CD8-positive, alpha-beta memory T cell (primary cell): ENCODE results near the gene PNPLA2. TPM values are rescaled to one million over a fixed set of nuclear protein-coding genes. Genes with fewer than 3 reads are reported as not detected.

Experiments
- CTCF ChIA-PET: fragments of 350-600 bp; sonication (Branson Sonifier 250); formaldehyde crosslinking; loops from one replicate; lab custom pipeline; 2021; ENCODE audit warnings: antibody characterized with exemption; lab: Charles Lee
- POLR2A ChIA-PET: fragments of 350-600 bp; sonication (Branson Sonifier 250); formaldehyde crosslinking; loops from one replicate; lab custom pipeline; 2021; ENCODE audit warnings: antibody characterized with exemption; lab: Charles Lee
- DNase-seq, 5 donors: peaks; one replicate each; pipeline versions ENCODE4 v3.0.0 to v3.0.0-alpha.2; 2020 to 2022; ENCODE audit warnings: mixed read lengths in 1 of 5
- H3K27ac ChIP-seq: one replicate; pipeline ENCODE4 v1.7.0; 2013; ENCODE audit warnings: low read depth, mild to moderate bottlenecking, low read length, moderate library complexity
- H3K27me3 ChIP-seq: 2 replicates; pipeline ENCODE4 v1.7.0; 2013; ENCODE audit warnings: low read length, mild to moderate bottlenecking; ENCODE audit not compliant: insufficient read depth, poor library complexity, severe bottlenecking
- H3K36me3 ChIP-seq: 2 replicates; pipeline ENCODE4 v1.7.0; 2013; ENCODE audit warnings: mild to moderate bottlenecking, low read length, moderate library complexity; ENCODE audit not compliant: insufficient read depth
- H3K4me1 ChIP-seq: 2 replicates; pipeline ENCODE4 v1.7.0; 2013; ENCODE audit warnings: mild to moderate bottlenecking, low read length, moderate library complexity; ENCODE audit not compliant: insufficient read depth
- H3K4me3 ChIP-seq: 2 replicates; pipeline ENCODE4 v1.7.0; 2013; ENCODE audit warnings: mild to moderate bottlenecking, low read length
- H3K9me3 ChIP-seq: 2 replicates; pipeline ENCODE4 v1.7.0; 2013; ENCODE audit warnings: mild to moderate bottlenecking, low read length
- H3K27ac Mint-ChIP-seq, 8 donors: one replicate each; pipeline ENCODE4 v1.8.0; 2020 to 2021; ENCODE audit warnings: mixed read lengths in 8 of 8, mild to moderate bottlenecking in 6 of 8, inconsistent platforms in 3 of 8, moderate library complexity in 3 of 8
- H3K27me3 Mint-ChIP-seq, 2 donors: one replicate each; pipeline ENCODE4 v1.8.0; 2020 to 2021; ENCODE audit warnings: mixed read lengths in 2 of 2, mild to moderate bottlenecking in 1 of 2, moderate library complexity in 1 of 2
- H3K36me3 Mint-ChIP-seq, 3 donors: one replicate each; pipeline ENCODE4 v1.8.0; 2020 to 2021; ENCODE audit warnings: mixed read lengths in 3 of 3, inconsistent platforms in 1 of 3, mild to moderate bottlenecking in 1 of 3
- H3K4me1 Mint-ChIP-seq, 3 donors: one replicate each; pipeline ENCODE4 v1.8.0; 2020 to 2021; ENCODE audit warnings: mixed read lengths in 3 of 3, inconsistent platforms in 1 of 3, mild to moderate bottlenecking in 1 of 3
- H3K4me3 Mint-ChIP-seq, 7 donors: one replicate each; pipeline ENCODE4 v1.8.0; 2020 to 2021; ENCODE audit warnings: mixed read lengths in 7 of 7, mild to moderate bottlenecking in 6 of 7, moderate library complexity in 4 of 7, inconsistent platforms in 2 of 7
- H3K9me3 Mint-ChIP-seq, 5 donors: one replicate each; pipeline ENCODE4 v1.8.0; 2020 to 2022; ENCODE audit warnings: mixed read lengths in 5 of 5, mild to moderate bottlenecking in 3 of 5, moderate library complexity in 2 of 5, inconsistent platforms in 1 of 5
- polyA plus RNA-seq: library from polyadenylated mRNA; unstranded; fragments of 300-500 nt; fragmentation: Illumina TruSeq; gene quantifications from one replicate; pipeline ENCODE4 v1.2.3, GENCODE V29; 2021
- total RNA-seq, 2 experiments: library from RNA; stranded (reverse); gene quantifications; one replicate each; pipeline ENCODE4 v1.2.3, GENCODE V29; 2021

The PNPLA2 gene
- total and polyA plus RNA-seq, 3 experiments from 2014 or later, result 41.5 to 53.0 (median 49.8) TPM

- POLR2A ChIA-PET, result interaction anchor here (0.7 to 1.3 kb wide), 2 partner anchors 9 to 17 kb away, joined by 3 to 6 read pairs; partner anchors contain the start of genes POLR2L and TSPAN4
- H3K4me3 Mint-ChIP-seq, result peak overlapping the region; percentile 41 to 87 (median 72)
- peaks cover 35% of the 10 kb centered on the region for H3K4me1 ChIP-seq
- no peaks in the 10 kb centered on the region for H3K9me3 ChIP-seq
- no peaks in the 10 kb centered on the region for H3K9me3 Mint-ChIP-seq
- H3K4me1 Mint-ChIP-seq, result peaks cover 0 to 56% (median 10%) of the 10 kb centered on the region in 3 donors
- H3K36me3 Mint-ChIP-seq, result peaks cover 0 to 15% (median 0%) of the 10 kb centered on the region in 3 donors
- H3K4me3 ChIP-seq, result no peak overlapping the region
- peaks cover 0 to 9% of the 10 kb centered on the region in 2 donors for H3K27me3 Mint-ChIP-seq
- no peak for DNase-seq
- H3K27ac ChIP-seq, result peak overlapping the region; percentile 59
- peak overlapping the region in 5 of 8 donors; percentile 38 to 84 (median 47) for H3K27ac Mint-ChIP-seq
- H3K36me3 ChIP-seq, result no peaks in the 10 kb centered on the region
- peaks cover 8% of the 10 kb centered on the region for H3K27me3 ChIP-seq
- CTCF ChIA-PET, result interaction anchor here (1.0 kb wide), 1 partner anchor 9 kb away, joined by 3 read pairs; the partner anchor contains the start of gene TSPAN4
Observed at GRCh38 chr11:833849-834311, 15.2 kb downstream of the PNPLA2 start.

DNA sequence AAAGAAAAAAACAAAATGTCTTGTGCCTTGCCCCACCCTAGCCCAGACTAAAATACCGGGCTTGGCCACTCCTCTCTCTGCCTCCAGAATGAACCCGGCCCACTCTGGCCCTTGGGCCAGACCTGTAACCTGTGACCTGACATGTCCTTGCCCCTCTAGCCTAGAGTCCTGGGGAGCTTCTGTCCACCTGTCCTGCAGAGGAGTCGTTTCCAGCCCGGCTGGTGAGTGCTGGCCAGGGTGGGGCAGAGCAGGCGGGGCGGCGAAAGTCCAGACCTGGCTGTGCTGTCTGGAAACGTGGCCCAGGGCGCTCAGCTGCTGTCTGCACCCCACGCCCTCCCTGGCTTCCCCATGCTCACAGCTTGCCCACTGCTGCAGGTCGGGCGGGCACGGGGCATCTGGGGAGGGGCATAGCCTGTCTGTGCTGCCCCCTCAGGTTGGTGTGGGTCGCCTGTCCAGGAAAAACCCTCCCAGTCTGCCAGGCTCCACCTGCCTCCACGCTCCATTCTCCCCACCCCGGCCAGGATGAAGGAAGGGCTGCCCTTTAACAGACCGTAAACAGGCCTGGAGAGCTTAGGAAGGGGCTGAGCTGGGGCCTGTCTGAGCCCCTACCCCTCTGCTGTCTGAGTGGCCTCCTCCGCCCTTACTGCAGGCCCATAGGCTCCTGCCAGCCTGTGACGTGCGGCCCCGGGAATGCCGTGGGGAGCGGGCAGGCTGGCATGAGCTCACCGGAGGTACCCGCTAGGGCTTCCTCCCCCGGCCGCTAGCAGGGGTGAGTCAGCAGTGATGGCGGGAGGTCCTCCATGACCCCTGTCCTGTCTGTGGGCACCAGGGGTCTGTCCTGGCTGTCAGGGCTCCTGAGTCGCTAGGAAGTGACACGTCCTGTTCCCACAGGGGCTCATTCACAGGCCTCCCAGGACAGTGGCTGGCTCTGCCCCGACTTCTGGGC, 15.9 kb downstream of the PNPLA2 start:
- Histone ChIP-seq H3K4me3 (no peak overlapping the region), H3K4me1 (peaks cover 28% of the 10 kb centered on the region), H3K36me3 (no peaks in the 10 kb centered on the region), H3K27me3 (peaks cover 1% of the 10 kb centered on the region), H3K27ac (no peak overlapping the region), H3K9me3 (no peaks in the 10 kb centered on the region)
- CTCF ChIA-PET, result interaction anchor here (1.0 to 1.1 kb wide), 2 partner anchors 8 to 24 kb away, joined by 3 read pairs; partner anchors contain the start of gene TSPAN4
- Mint-ChIP-seq H3K36me3 (peaks cover 0 to 23% (median 0%) of the 10 kb centered on the region in 3 donors), H3K4me1 (peaks cover 0 to 48% (median 7%) of the 10 kb centered on the region in 3 donors), H3K4me3 (peak overlapping the region in 6 of 7 donors; percentile 60 to 77 (median 74)), H3K9me3 (no peaks in the 10 kb centered on the region), H3K27me3 (peaks cover 0 to under 1% of the 10 kb centered on the region in 2 donors), H3K27ac (peak overlapping the region in 4 of 8 donors; percentile 38 to 84 (median 56))
- DNase-seq, result no peak
- POLR2A ChIA-PET, result interaction anchor here (0.7 to 1.3 kb wide), 2 partner anchors 8 to 17 kb away, joined by 3 to 6 read pairs; partner anchors contain the start of genes POLR2L and TSPAN4

GRCh38 chr11:836274-836673, 17.6 kb downstream of the PNPLA2 start:
- Mint-ChIP-seq H3K36me3 (peaks cover 0 to 34% (median 0%) of the 10 kb centered on the region in 3 donors), H3K27ac (no peak overlapping the region), H3K4me1 (peaks cover 14 to 46% (median 18%) of the 10 kb centered on the region in 3 donors), H3K4me3 (no peak overlapping the region), H3K9me3 (no peaks in the 10 kb centered on the region), H3K27me3 (no peaks in the 10 kb centered on the region)
- peaks cover 21% of the 10 kb centered on the region for H3K4me1 ChIP-seq
- no peaks in the 10 kb centered on the region for H3K36me3 ChIP-seq
- H3K27me3 ChIP-seq, result no peaks in the 10 kb centered on the region
- no peaks in the 10 kb centered on the region for H3K9me3 ChIP-seq
- no peak overlapping the region for H3K4me3 ChIP-seq
- ChIA-PET POLR2A (no interaction called here), CTCF (interaction anchor here (0.9 kb wide), 1 partner anchor 17 kb away, joined by 3 read pairs; the partner anchor contains the start of gene PNPLA2)
- no peak overlapping the region for H3K27ac ChIP-seq
- DNase-seq, result no peak

GRCh38 chr11:836700-837099, 18.0 kb downstream of the PNPLA2 start:
- ChIA-PET POLR2A (no interaction called here), CTCF (interaction anchor here (0.9 to 1.6 kb wide), 2 partner anchors 14 to 18 kb away, joined by 3 read pairs; partner anchors contain the start of gene PNPLA2)
- Mint-ChIP-seq H3K4me3 (no peak overlapping the region), H3K4me1 (peaks cover 15 to 44% (median 16%) of the 10 kb centered on the region in 3 donors), H3K27me3 (no peaks in the 10 kb centered on the region), H3K27ac (no peak overlapping the region), H3K9me3 (no peaks in the 10 kb centered on the region), H3K36me3 (peaks cover 0 to 34% (median 0%) of the 10 kb centered on the region in 3 donors)
- Histone ChIP-seq H3K36me3 (no peaks in the 10 kb centered on the region), H3K27me3 (no peaks in the 10 kb centered on the region), H3K27ac (no peak overlapping the region), H3K4me3 (no peak overlapping the region), H3K4me1 (peaks cover 23% of the 10 kb centered on the region), H3K9me3 (no peaks in the 10 kb centered on the region)
- no peak for DNase-seq

DNA sequence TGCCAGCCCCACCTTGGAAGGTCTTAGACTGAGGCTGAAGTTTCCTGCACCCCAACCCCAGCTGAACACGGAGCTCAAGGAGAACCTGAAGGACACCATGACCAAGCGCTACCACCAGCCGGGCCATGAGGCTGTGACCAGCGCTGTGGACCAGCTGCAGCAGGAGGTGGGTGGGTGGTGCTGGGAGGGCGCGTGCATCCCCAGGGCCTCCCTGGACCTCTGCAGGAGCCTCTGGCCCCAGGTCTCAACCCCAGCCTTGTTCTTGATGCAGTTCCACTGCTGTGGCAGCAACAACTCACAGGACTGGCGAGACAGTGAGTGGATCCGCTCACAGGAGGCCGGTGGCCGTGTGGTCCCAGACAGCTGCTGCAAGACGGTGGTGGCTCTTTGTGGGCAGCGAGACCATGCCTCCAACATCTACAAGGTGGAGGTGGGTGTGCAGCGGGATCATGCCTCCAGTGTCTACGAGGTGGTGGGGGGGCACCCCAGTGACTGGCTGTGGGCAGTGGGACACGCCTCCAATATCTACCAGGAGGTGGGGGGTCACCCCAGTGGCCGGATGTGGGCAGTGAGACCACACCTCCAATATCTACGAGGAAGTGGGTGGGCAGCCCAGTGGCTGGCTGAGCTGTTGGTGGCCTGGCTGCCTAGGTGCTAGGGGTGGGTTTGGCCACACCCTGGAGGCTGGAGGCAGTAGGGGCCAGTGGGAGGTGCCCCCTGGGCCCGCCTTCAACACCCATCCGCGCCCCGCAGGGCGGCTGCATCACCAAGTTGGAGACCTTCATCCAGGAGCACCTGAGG, 18.7 kb downstream of the PNPLA2 start:
- POLR2A ChIA-PET, result no interaction called here
- Mint-ChIP-seq H3K27me3 (no peaks in the 10 kb centered on the region), H3K9me3 (no peaks in the 10 kb centered on the region), H3K36me3 (peaks cover 0 to 37% (median 0%) of the 10 kb centered on the region in 3 donors), H3K4me1 (peaks cover 15 to 42% (median 15%) of the 10 kb centered on the region in 3 donors), H3K4me3 (no peak overlapping the region), H3K27ac (peak overlapping the region in 2 of 8 donors; percentile 23 to 46)
- CTCF ChIA-PET, result interaction anchor here (1.6 kb wide), 1 partner anchor 15 kb away, joined by 3 read pairs; no protein-coding TSS in a partner anchor
- peaks cover 20% of the 10 kb centered on the region for H3K4me1 ChIP-seq
- DNase-seq, result no peak
- H3K36me3 ChIP-seq, result no peaks in the 10 kb centered on the region
- H3K27me3 ChIP-seq, result no peaks in the 10 kb centered on the region
- H3K9me3 ChIP-seq, result no peaks in the 10 kb centered on the region
- no peak overlapping the region for H3K4me3 ChIP-seq
- no peak overlapping the region for H3K27ac ChIP-seq

GRCh38 chr11:837990-838307, 19.2 kb downstream of the PNPLA2 start:
- Mint-ChIP-seq H3K36me3 (peaks cover 0 to 37% (median 0%) of the 10 kb centered on the region in 3 donors), H3K27ac (peak overlapping the region in 1 of 8 donors; percentile 23), H3K4me3 (peak overlapping the region in 1 of 7 donors; percentile 60), H3K9me3 (no peaks in the 10 kb centered on the region), H3K4me1 (peaks cover 15 to 41% (median 15%) of the 10 kb centered on the region in 3 donors), H3K27me3 (no peaks in the 10 kb centered on the region)
- Histone ChIP-seq H3K4me3 (no peak overlapping the region), H3K9me3 (no peaks in the 10 kb centered on the region), H3K27ac (no peak overlapping the region), H3K4me1 (peaks cover 20% of the 10 kb centered on the region), H3K36me3 (no peaks in the 10 kb centered on the region), H3K27me3 (no peaks in the 10 kb centered on the region)
- ChIA-PET CTCF (interaction anchor here (1.6 kb wide), 1 partner anchor 15 kb away, joined by 3 read pairs; no protein-coding TSS in a partner anchor), POLR2A (no interaction called here)
- DNase-seq, result no peak
